Measurements from ENCODE around the gene KLHL24.

Gene KLHL24

GRCh38 chr3:183710231-183710630 lies 74.8 kb downstream of the KLHL24 start:
- Histone ChIP-seq H3K4me2 (ENCODE audit: low read length) (no peak overlapping the region), H3K4me3 (ENCODE audit: low read depth, low read length) (no peak overlapping the region), H3K9me3 (ENCODE audit: control insufficient read depth, low read length) (no peaks in the 10 kb centered on the region), H3K79me2 (peaks cover 10% of the 10 kb centered on the region), H3K4me1 (no peaks in the 10 kb centered on the region), H3K9ac (no peak overlapping the region), H3K27me3 (ENCODE audit: control insufficient read depth, insufficient read depth, low read length) (no peaks in the 10 kb centered on the region), H2AFZ (no peak overlapping the region), H3K27ac (no peak overlapping the region), H3K36me3 (ENCODE audit: control insufficient read depth, insufficient read depth, low read length) (no peaks in the 10 kb centered on the region)
- TF ChIP-seq, protein P1, sequence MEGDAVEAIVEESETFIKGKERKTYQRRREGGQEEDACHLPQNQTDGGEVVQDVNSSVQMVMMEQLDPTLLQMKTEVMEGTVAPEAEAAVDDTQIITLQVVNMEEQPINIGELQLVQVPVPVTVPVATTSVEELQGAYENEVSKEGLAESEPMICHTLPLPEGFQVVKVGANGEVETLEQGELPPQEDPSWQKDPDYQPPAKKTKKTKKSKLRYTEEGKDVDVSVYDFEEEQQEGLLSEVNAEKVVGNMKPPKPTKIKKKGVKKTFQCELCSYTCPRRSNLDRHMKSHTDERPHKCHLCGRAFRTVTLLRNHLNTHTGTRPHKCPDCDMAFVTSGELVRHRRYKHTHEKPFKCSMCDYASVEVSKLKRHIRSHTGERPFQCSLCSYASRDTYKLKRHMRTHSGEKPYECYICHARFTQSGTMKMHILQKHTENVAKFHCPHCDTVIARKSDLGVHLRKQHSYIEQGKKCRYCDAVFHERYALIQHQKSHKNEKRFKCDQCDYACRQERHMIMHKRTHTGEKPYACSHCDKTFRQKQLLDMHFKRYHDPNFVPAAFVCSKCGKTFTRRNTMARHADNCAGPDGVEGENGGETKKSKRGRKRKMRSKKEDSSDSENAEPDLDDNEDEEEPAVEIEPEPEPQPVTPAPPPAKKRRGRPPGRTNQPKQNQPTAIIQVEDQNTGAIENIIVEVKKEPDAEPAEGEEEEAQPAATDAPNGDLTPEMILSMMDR (IDR thresholded peaks at IDR 0.05), result no peak

- Histone ChIP-seq H3K4me2 (ENCODE audit: low read length) (no peak overlapping the region), H3K4me3 (ENCODE audit: low read depth, low read length) (no peak overlapping the region), H3K9me3 (ENCODE audit: control insufficient read depth, low read length) (no peaks in the 10 kb centered on the region), H2AFZ (no peak overlapping the region), H3K27me3 (ENCODE audit: control insufficient read depth, insufficient read depth, low read length) (no peaks in the 10 kb centered on the region), H3K36me3 (ENCODE audit: control insufficient read depth, insufficient read depth, low read length) (no peaks in the 10 kb centered on the region), H3K9ac (no peak overlapping the region), H3K79me2 (peaks cover 10% of the 10 kb centered on the region), H3K4me1 (no peaks in the 10 kb centered on the region), H3K27ac (no peak overlapping the region)
- TF ChIP-seq, protein P1 (IDR thresholded peaks at IDR 0.05), result no peak
Observed at GRCh38 chr3:183711516-183711915, 76.1 kb downstream of the KLHL24 start.

DNA sequence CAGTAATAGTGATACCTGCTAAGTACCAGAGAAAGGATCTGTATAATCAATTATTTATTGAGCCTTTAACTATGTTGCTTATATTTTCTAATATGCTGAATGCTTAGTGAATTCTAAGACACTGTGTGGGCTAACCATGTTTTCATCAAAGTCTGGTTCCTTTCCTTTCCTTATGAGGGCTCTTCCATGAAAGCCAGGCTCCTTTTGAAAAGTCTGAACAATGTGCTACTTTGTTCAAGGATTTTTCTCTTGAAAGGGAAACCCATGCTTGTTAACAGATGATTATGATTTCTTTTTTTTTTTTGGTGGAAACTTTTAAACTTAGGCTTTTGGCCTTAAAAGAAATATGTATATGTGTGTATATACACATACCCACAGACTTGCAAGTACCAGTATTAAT lies 79.2 kb downstream of the KLHL24 start:
- Histone ChIP-seq H3K4me1 (no peaks in the 10 kb centered on the region), H3K9me3 (ENCODE audit: control insufficient read depth, low read length) (no peaks in the 10 kb centered on the region), H2AFZ (no peak overlapping the region), H3K4me3 (ENCODE audit: low read depth, low read length) (no peak overlapping the region), H3K4me2 (ENCODE audit: low read length) (no peak overlapping the region), H3K27ac (no peak overlapping the region), H3K9ac (no peak overlapping the region), H3K79me2 (peaks cover 2% of the 10 kb centered on the region), H3K27me3 (ENCODE audit: control insufficient read depth, insufficient read depth, low read length) (no peaks in the 10 kb centered on the region), H3K36me3 (ENCODE audit: control insufficient read depth, insufficient read depth, low read length) (no peaks in the 10 kb centered on the region)
- TF ChIP-seq, protein P1 (IDR thresholded peaks at IDR 0.05), result no peak

GRCh38 chr3:183718012-183718411 lies 82.6 kb downstream of the KLHL24 start:
- TF ChIP-seq, protein P1 (IDR thresholded peaks at IDR 0.05), result no peak
- Histone ChIP-seq H3K9ac (no peak overlapping the region), H3K9me3 (ENCODE audit: control insufficient read depth, low read length) (no peaks in the 10 kb centered on the region), H3K27ac (no peak overlapping the region), H3K27me3 (ENCODE audit: control insufficient read depth, insufficient read depth, low read length) (no peaks in the 10 kb centered on the region), H2AFZ (no peak overlapping the region), H3K79me2 (peaks cover 1% of the 10 kb centered on the region), H3K36me3 (ENCODE audit: control insufficient read depth, insufficient read depth, low read length) (no peaks in the 10 kb centered on the region), H3K4me1 (peaks cover 3% of the 10 kb centered on the region), H3K4me3 (ENCODE audit: low read depth, low read length) (no peak overlapping the region), H3K4me2 (ENCODE audit: low read length) (no peak overlapping the region)

DNA sequence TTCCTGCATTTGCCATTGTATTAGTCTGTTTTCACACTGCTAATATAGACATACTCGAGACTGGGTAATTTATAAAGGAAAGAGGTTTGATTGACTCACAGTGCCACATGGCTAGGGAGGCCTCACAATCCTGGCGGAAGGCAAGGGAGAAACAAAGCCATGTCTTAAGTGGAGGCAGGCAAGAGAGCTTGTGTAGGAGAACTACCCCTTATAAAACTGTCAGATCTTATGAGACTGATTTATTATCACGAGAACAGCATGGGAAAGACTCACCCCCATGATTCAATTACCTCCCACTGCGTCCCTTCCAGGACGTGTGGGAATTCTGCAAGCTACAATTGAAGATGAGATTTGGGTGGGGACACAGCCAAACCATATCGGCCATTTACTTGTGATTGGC lies 90.0 kb downstream of the KLHL24 start:
- Histone ChIP-seq H3K79me2 (peaks cover 2% of the 10 kb centered on the region), H2AFZ (no peak overlapping the region), H3K9ac (no peak overlapping the region), H3K9me3 (ENCODE audit: control insufficient read depth, low read length) (no peaks in the 10 kb centered on the region), H3K27ac (no peak overlapping the region), H3K36me3 (ENCODE audit: control insufficient read depth, insufficient read depth, low read length) (no peaks in the 10 kb centered on the region), H3K4me2 (ENCODE audit: low read length) (no peak overlapping the region), H3K4me1 (peaks cover 3% of the 10 kb centered on the region), H3K27me3 (ENCODE audit: control insufficient read depth, insufficient read depth, low read length) (no peaks in the 10 kb centered on the region), H3K4me3 (ENCODE audit: low read depth, low read length) (no peak overlapping the region)
- TF ChIP-seq, protein P1 (IDR thresholded peaks at IDR 0.05), result no peak

Measured in parathyroid adenoma (tissue), 2 donors.